Activated CD8-positive, alpha-beta memory T cell treated with anti-CD3 and anti-CD28 coated beads, Interleukin-2, amount 50 U/mL, for 1 hour (primary cell): ENCODE measurements around the gene ZNF772.
"Not testable (repeated sequence)": the region's sequence is repeated elsewhere in the genome, so short reads cannot be mapped to it uniquely, and the experiment has no call there.

Experiments
- DNase-seq: peaks from one replicate; pipeline ENCODE4 v3.0.0-alpha.2; 2020; ENCODE audit errors: extremely low read depth

Gene ZNF772

DNA sequence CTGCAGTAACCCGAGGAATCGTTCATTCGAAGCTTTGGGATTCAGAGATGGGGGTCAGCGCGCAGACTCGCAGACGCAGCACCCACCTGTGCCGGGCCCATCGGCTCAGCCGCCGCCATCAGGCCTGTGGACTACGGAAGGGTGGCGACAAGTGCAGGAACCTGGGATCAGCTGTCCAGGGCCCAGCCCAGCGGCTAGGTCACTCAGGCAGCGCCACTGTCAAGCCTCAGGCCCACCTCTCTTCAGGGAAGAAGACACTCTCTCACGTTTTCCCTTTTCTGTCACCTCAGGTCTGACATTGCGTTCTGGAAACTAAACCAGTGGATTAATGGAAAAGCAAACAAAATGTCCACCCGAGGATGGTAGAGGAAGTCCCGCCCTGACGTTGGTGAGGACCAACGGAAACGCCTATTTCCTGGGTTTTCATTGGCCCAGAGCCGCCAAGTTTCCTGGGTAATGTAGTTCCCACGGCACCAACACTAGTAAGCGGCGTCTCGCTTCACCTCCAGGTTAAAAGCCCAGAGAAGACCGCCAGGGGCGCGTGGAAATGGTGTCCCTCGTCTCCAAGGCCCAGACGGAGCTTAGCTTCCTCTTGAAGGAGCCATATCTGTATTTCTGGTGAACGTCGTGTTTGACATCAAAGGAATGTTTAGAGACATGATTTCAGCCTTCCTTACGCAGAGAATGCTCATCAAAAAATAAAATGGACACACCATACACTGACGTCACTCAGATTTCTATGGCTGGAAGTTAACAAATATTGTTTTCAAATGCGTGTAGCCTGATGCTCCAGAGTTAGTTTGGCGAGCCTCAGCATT, at the start of gene ZNF772:
TSS of gene ZNF772 (minus strand) at position 376 of the 818 bp plus-strand sequence. CDS start at position 119, 257 bp downstream.
- peak; percentile 73 for DNase-seq

DNA sequence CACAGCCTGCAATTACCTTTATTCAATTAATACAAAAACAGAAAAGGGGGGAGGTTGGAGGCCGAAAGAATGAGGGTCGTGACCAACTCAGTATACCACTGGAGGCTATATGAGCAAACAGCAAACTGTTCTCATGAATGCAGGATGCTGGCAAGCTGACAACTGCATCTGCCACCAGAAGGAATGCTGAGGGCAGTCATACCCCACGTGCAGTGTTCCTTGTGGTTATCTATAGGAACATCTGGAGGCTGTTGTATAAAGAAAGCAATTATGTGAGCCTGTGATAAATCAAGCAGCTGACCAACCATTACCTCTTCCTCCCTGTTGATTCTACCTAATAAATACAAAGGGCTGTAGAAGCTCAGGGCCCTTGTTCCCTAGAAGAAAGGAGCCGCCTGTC, 40.7 kb upstream of the ZNF772 start:
- DNase-seq: not testable (repeated sequence)

DNA sequence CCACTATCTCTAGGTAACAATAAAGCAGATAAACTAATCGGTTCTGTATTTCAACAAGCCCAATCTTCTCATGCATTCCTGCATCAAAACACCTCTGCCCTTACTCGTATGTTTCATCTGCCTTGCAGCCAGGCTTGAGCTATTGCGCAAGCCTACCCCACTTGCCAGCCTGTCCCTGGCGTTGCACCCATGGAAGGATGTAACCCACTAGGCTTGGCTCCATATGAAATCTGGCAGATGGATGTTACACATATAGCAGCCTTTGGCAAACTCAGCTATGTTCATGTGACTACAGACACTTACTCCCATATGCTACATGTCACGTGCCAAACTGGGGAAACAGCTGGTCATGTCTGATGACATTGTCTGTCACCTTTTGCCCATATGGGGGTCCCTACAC, 37.9 kb upstream of the ZNF772 start:
- DNase-seq: no peak

DNA sequence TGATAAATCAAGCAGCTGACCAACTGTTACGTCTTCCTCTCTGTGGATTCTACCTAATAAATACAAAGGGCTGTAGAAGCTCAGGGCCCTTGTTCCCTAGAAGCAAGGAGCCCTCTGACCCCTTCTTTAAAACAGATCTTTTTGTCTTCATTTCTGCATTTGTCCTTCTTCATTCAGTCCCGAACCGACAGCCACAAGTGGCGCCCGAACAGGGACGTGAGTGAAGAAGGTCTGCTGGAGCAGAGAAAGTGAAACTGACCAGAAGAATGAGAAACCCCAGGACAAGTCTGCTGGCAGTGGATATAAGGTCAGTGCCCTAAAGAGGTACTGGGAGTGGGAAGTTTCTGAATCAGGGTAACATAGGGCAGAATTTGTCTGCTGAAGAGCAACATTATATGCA, 35.5 kb upstream of the ZNF772 start:
- no peak for DNase-seq

DNA sequence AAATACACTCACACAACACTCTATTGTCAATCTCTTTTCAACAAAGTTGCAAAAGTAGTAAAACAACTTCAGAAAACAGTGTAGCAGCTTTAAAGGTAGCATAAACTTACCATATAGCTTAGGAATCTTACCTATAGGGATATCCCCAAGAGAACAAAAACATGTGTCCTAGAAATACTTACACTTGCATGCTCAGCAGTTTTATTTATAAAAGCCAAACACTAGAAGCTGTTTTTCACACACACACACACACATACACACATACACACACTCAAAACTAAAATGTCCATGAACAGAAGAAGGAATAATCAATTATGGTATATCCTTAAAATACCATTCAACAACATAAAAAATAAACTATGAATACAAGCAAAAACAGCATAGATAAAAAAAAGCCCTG, 34.1 kb upstream of the ZNF772 start:
- DNase-seq: no peak

DNA sequence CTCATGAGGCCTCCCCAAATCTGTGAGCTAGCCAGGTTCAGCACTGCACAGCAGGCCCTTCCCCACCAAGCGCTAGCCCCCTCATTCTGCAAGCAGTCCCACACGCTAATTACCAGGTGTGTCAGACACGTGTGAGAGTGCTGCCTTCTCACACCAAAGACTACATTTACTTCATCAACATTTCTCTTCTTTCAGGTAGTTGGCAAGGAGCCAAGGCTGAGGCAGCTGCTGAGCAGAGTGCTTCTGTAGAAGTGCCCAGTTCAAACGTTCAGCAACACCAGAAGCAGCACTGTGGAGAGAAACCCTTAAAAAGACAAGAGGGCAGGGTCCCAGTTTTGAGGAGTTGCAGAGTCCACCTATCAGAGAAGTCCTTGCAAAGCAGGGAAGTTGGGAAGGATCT, 28.8 kb upstream of the ZNF772 start:
- DNase-seq: no peak

DNA sequence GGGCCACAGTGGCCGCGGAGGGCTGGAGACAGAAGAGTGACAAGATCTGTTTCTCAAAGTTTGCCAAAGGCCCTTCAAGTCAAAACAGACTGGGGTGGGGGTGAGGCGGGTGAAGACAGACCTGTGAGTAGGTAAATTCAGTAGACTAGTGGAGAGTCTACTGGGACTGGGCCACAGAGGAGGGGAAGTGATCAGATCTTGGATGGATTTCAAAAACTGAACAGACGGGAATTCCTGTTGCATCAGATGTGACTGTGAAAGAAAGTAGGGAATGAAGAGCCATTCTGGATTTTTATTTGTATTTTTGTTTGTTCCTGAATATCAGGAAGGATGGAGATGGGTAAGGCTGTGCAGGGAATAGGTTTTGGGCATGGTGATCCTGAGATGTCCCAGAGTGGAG, 23.0 kb upstream of the ZNF772 start:
- not testable (repeated sequence) for DNase-seq

DNA sequence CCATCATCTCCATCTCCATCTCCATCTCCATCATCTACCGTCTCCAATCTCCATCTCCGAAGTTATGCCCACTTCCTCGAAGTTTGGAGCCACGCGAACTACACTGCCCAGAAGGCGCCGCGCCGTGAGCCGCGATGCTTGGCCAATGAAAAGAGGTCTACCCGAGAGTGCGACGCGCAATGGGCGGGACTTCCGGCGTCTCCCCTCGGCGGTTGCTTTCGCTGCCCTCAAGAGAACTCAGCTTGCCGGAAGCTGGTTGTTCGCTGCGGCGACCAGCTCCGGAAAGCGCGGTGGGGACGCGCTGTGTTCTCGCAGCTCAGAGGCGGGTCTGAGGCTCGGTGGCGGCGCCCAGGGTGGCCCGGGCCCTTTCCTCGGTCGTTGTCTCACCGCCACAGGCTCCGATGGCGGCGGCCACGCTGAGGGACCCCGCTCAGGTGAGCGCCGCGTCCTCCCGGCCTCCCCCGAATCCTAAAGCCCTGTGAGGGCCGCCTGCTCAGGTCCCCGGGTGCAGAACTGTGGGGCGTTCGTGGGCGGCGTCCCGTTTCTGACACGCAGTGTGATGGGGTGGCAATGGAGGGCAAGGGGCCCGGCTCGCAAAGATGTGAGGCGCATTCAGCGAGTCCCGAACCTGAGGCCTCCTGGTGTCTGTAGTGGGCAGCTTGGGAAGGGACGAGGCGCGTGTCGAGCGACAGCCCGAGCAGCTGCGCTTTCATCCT, 22.5 kb upstream of the ZNF772 start, which contains the start of gene ZNF773:
TSS of gene ZNF773 (plus strand) at position 259 of the 716 bp plus-strand sequence. CDS start at position 402, 143 bp downstream.
- peak; percentile 88 for DNase-seq

DNA sequence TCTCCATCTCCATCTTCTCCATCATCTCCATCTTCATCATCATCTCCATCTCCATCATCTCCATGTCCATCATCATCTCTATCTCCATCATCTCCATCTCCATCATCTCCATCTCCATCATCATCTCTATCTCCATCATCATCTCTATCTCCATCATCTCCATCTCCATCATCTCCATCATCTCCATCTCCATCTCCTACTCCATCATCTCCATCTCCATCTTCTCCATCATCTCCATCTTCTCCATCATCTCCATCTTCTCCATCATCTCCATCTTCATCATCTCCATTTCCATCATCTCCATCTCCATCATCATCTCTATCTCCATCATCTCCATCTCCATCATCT, 21.9 kb upstream of the ZNF772 start:
- not testable (repeated sequence) for DNase-seq

DNA sequence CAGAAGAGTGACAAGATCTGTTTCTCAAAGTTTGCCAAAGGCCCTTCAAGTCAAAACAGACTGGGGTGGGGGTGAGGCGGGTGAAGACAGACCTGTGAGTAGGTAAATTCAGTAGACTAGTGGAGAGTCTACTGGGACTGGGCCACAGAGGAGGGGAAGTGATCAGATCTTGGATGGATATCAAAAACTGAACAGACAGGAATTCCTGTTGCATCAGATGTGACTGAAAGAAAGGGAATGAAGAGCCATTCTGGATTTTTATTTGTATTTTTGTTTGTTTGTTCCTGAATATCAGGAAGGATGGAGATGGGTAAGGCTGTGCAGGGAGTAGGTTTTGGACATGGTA, 10.9 kb upstream of the ZNF772 start:
- not testable (repeated sequence) for DNase-seq

DNA sequence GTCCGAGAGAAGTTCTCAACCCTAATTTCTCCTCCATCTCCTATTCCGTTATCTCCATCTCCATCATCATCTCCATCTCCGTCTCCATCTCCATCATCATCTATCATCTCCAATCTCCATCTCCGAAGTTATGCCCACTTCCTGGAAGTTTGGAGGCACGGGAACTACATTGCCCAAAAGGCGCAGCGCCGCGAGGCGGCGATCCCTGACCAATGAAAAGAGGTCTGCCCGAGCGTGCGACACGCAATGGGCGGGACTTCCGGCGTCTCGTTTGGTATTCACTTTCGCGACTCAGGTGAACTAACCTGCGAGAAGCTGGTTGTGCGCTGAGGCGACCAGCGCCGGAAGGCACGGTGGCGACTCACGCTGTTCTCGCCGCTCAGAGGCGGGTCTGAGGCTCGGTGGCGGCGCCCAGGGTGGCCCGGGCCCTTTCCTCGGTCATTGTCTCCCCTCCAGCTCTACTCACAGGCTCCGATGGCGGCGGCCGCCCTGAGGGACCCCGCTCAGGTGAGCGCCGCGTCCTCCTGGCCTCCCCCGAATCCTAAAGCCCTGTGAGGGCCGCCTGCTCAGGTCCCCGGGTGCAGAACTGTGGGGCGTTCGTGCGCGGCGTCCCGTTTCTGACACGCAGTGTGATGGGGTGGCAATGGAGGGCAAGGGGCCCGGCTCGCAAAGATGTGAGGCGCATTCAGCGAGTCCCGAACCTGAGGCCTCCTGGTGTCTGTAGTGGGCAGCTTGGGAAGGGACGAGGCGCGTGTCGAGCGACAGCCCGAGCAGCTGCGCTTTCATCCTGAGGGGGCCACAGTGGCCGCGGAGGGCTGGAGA, 10.3 kb upstream of the ZNF772 start, which contains the start of gene ZNF419:
TSS of gene ZNF419 (plus strand) at position 274 of the 822 bp plus-strand sequence. CDS start at position 475, 201 bp downstream.
- peak; percentile 82 for DNase-seq

DNA sequence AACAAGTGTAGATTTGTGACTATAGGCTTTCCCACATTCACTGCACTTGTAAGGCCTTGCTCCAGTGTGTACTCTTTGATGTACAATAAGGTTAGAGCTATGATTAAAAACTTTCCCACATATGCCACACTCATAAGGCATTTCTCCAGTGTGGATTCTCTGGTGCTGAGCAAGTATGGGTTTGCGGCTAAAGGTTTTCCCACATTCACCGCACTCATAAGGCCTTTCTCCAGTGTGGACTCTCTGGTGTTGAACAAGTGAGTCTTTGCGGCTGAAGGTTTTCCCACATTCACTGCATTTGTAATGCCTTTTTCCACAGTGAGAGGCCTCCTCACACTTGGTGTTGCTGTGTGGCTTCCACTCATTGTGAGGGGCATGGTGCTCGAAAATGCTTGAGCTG, 3.7 kb downstream of the ZNF772 start:
- DNase-seq: no peak

DNA sequence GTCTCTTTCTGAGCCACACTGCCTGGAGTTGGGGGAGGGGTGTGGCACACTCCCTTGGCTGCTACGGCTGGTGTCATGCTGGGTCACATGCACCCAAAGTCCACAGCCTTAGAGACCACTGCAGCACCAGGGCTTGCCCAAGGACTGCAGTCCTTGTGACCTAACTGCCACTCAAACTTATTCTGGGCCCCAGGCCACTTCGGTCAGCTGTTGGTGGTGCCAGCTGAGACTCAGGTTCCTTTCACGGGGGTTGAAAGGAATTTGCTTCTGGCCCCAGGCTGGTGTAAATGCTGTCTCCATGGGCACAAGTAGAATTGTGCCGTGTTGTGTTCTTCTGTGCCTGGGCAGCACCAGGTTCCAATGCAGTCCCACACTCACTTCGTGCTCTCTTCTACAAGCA, 10.9 kb downstream of the ZNF772 start:
- DNase-seq: no peak

DNA sequence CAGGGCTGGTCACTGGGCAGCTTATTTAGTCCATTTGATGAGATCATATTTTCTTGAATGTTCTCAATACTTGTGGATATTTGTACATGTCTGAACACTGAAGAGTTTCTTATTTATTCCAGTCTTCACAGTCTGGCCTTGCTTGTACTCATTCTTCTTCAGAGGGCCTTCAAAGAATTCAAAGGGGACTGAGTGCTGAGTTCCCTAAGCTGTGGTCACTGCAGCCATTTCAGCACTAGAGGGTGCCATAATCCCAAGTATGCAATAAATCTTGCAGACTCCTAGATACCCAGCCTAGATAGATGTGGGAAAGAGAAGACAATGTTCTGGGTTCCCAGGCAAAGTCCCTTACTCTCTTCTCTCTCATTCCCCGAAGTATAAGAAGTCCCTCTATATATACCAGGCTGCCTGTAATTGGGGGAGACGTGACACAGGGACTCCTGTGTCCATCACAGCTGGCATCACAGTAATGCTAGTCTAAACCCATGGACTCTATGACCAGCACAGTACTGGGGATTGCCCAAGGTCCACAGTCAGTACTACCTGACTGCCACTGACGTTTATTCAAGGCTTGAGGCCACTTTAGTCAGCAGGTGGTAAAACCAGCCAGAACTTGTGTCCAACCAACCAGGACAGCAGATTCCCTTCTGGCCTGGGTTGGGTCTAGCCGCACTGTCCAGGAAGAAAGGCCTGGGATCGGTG, 11.5 kb downstream of the ZNF772 start:
- DNase-seq: no peak

DNA sequence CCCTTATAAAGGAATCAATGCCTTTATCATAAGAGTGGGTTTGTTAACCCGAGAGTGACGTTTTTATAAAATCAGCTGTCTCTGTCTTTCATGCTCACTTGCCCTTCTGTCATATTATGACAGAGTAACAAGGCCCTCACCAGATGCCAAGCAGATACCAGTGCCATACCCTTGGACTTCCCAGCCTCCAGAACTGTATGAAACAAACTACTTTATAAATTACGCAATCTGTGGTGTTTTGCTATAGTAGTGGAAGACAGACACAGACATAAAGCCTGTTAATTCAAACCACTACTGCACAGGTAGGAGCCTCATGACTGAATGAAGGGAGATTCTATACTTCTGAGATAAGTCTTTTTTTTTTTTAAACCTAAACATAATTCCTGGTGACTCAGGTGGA, 25.1 kb downstream of the ZNF772 start:
- no peak for DNase-seq

DNA sequence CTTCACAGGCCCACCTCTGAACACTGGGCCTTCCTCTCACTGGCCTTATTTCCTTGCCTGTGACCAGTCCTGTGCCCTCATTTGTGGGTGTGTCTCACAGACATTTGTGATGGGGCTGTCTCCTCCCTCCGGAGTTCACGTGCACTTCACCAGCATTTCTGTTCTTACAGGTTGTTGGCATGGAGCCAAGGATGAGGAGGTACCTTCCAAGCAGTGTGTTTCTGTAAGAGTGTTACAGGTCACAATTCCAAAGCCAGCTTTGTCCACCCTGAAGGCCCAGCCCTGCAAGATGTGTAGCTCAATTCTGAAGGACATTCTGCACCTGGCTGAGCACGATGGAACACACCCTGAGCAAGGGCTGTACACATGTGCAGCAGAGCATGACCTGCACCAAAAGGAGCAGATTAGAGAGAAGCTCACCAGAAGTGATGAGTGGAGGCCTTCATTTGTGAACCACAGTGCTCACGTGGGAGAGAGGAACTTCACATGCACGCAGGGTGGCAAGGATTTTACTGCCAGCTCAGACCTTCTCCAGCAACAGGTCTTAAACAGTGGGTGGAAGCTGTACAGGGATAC, 34.2 kb downstream of the ZNF772 start:
- no peak for DNase-seq

DNA sequence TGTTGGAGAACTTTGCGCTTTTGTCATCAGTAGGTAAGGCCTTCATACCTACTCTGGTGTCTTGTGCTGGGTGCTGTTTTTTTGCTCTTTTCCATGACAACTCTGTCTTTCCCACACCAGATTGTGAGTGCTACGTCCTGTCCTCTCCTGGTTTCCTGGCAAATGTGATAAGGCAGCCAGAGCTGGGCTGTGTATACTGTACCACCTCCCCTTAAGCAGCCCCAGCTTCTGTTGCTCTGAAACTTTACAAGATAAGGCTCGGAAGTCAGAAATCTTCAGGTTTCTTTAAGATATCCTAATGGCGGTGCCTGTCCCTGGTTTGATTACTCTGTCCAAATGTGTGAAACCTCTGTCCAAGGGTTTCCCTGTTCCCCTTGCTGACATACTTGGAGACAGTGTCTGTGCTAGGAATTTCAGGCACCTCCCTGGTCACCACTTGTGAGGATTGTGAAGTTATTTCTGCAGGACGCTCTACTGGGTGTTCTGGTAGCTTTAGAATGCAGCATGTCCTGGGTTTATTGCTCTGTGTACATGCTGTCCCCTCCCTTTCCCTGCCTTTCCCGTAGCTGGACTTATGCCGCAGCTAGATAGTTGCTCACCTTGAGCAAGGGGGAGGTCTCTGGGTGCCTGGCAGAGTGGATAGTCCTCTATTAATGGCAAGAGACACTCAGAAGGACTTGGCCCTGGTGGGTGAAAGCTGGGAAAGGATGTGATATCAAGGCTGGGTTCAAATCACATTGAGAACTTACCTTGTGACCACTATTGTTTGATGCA, 35.2 kb downstream of the ZNF772 start:
- DNase-seq: no peak

DNA sequence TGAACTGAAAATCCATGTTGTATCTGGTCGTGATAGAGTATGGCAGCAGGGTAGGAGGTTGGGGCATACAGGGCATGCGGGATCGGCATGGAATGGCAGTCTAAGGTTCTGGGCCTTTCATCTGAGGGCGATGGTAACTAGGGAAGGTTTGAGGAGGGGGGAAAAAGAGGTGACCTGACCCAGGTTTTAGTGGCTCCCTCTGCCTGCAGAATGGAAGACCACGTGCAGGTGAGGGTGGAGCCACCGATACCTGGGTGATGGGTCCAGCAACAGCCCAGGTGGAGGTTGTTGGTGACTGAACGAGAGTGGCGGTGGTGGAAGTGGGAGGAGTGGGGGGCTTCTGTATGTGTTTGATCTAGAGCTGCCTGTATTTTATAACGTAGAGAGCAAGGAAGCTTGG, 38.4 kb downstream of the ZNF772 start:
- DNase-seq: no peak

DNA sequence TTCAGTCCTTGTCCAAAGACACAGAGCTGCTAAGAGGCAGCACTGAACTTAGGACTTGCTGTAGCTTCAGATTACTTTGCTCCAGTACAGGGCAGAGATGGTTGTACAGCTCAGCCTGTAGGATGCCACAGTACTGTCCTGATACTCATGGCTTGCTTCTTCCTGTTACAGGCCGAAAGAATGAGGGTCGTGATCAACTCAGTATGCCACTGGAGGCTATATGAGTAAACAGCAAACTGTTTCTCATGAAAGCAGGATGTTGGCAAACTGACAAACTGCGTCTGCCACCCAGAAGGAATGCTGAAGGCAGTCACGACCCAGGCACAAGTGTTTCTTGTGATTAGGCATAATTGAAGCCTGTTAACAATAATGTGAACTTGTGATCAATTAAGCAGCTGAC, 39.4 kb downstream of the ZNF772 start:
- DNase-seq: no peak

DNA sequence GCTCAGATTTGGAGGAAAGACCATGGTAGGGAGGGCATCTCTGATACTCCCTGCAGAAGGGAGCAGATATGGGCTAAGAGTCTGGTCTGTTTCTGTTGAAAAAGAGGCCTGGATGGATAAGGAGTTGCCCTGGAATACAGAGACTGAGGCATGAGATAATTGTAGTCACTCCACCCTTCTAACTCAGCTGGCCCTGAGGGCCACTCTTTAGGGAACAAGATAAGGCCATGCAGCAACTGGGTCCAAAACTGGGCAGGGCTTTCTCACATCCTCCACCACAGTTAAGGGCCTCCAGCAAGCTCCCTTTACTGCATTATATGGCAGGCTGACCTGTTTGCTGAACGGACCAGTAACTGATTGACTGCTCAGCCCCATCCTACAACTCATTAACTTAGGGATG, 40.9 kb downstream of the ZNF772 start:
- no peak for DNase-seq
